ENCODE data around the gene FAM236D.
"Not testable (repeated sequence)": the region's sequence is repeated elsewhere in the genome, so short reads cannot be mapped to it uniquely, and the experiment has no call there.

FAM236D gene

GRCh38 chrX:72808110-72808509 is at the start of gene FAM236D:
Gene FAM236D, minus strand, starts transcription at chrX:72808210. Its CDS starts 100 bp downstream, at chrX:72808110.
- H3K27ac ChIP-seq = not testable (repeated sequence)

GRCh38 chrX:72837532-72837931 is 29.5 kb upstream of the FAM236D start:
- not testable (repeated sequence) for H3K27ac ChIP-seq

- not testable (repeated sequence) for H3K27ac ChIP-seq
Measured at GRCh38 chrX:72830701-72831100, 22.7 kb upstream of the FAM236D start.

- H3K27ac ChIP-seq = not testable (repeated sequence)
Measured at GRCh38 chrX:72790390-72790789, 17.6 kb downstream of the FAM236D start.

- H3K27ac ChIP-seq = not testable (repeated sequence)
Measured at GRCh38 chrX:72788142-72788541, 19.9 kb downstream of the FAM236D start.

- not testable (repeated sequence) for H3K27ac ChIP-seq
Measured at GRCh38 chrX:72783964-72784363, 24.0 kb downstream of the FAM236D start.

GRCh38 chrX:72783365-72783936 is 24.6 kb downstream of the FAM236D start:
- not testable (repeated sequence) for H3K27ac ChIP-seq

- H3K27ac ChIP-seq = not testable (repeated sequence)
Measured at GRCh38 chrX:72782560-72782959, 25.4 kb downstream of the FAM236D start, which contains the start of gene FAM236B. Gene FAM236B, minus strand, starts transcription at chrX:72782660. Its CDS starts 100 bp downstream, at chrX:72782560.

GRCh38 chrX:72778146-72778545 is 29.9 kb downstream of the FAM236D start:
- H3K27ac ChIP-seq = not testable (repeated sequence)

- not testable (repeated sequence) for H3K27ac ChIP-seq
Measured at GRCh38 chrX:72777467-72777790, 30.6 kb downstream of the FAM236D start.

- H3K27ac ChIP-seq = not testable (repeated sequence)
Measured at GRCh38 chrX:72776653-72777466, 31.1 kb downstream of the FAM236D start, which contains the start of gene DMRTC1B. Gene DMRTC1B, plus strand, starts transcription at chrX:72776890. Its CDS starts 68,246 bp downstream, at chrX:72845136.

- not testable (repeated sequence) for H3K27ac ChIP-seq
Measured at GRCh38 chrX:72760454-72760853, 47.6 kb downstream of the FAM236D start.

Data from C4-2B (cell line).